K562 (cell line): Measurements from ENCODE around the gene INSL3. TPM values are rescaled to one million over a fixed set of nuclear protein-coding genes. Genes with fewer than 3 reads are reported as not detected.

Experiments
- CCAR2 ChIP-seq: fragments of 200-400 bp; formaldehyde crosslinking; IDR thresholded peaks from 2 replicates; pipeline ENCODE4 v1.6.1; 2017; ENCODE audit warnings: mild to moderate bottlenecking, low read depth, low read length
- CHD7 ChIP-seq: fragments of 200-600 bp; sonication (generic); IDR thresholded peaks from one replicate; pipeline ENCODE4 v1.6.1; 2012; ENCODE audit warnings: mild to moderate bottlenecking, low read depth, low read length, inconsistent platforms
- ETV5 ChIP-seq: sonication (generic); formaldehyde crosslinking; IDR thresholded peaks from 2 replicates; pipeline ENCODE4 v1.4.0; 2020; ENCODE audit warnings: low read depth, mild to moderate bottlenecking, missing genetic modification reagents
- NCOA4 ChIP-seq: fragments of 450-650 bp; IDR thresholded peaks from 2 replicates; pipeline ENCODE4 v1.6.1; 2018; ENCODE audit warnings: mild to moderate bottlenecking; ENCODE audit not compliant: partially characterized antibody
- POLR2G ChIP-seq: fragments of 200-400 bp; formaldehyde crosslinking; IDR thresholded peaks from 2 replicates; pipeline ENCODE4 v1.6.1; 2017; ENCODE audit warnings: low read depth, mild to moderate bottlenecking, antibody characterized with exemption, low read length, moderate library complexity
- SIX5 ChIP-seq, 2 experiments: IDR thresholded peaks; 2 replicates each; pipeline ENCODE4 v1.6.1; 2011; ENCODE audit warnings: low read length in 2 of 2, borderline replicate concordance in 1 of 2, low read depth in 1 of 2, mild to moderate bottlenecking in 1 of 2, moderate library complexity in 1 of 2; ENCODE audit not compliant: insufficient read depth in 1 of 2
- SMAD1 ChIP-seq: fragments of 150-350 bp; IDR thresholded peaks from 2 replicates; pipeline ENCODE4 v1.6.1; 2014; ENCODE audit warnings: low read length, low read depth; ENCODE audit not compliant: partially characterized antibody
- TFAP4 ChIP-seq: sonication (generic); formaldehyde crosslinking; IDR thresholded peaks from 2 replicates; pipeline ENCODE4 v1.8.0; 2022; ENCODE audit warnings: missing genetic modification reagents, mild to moderate bottlenecking, moderate library complexity, borderline replicate concordance
- YY1 ChIP-seq, 3 experiments: IDR thresholded peaks; 2 replicates each; pipeline ENCODE4 v1.6.1; 2011; ENCODE audit warnings: low read length in 2 of 3, mild to moderate bottlenecking in 2 of 3, moderate library complexity in 2 of 3, borderline replicate concordance in 1 of 3, control low read depth in 1 of 3, low read depth in 1 of 3; ENCODE audit not compliant: insufficient read depth in 3 of 3, insufficient replicate concordance in 2 of 3, control insufficient read depth in 1 of 3, insufficient read length in 1 of 3; ENCODE audit errors: extremely low read depth in 1 of 3
- ZFP30 ChIP-seq: fragments of 250-450 bp; sonication (Bioruptor Pico); IDR thresholded peaks from 2 replicates; pipeline ENCODE4 v1.8.0; 2022; ENCODE audit warnings: moderate library complexity, mild to moderate bottlenecking, inconsistent platforms, borderline replicate concordance
- ZNF217 ChIP-seq: sonication (generic); formaldehyde crosslinking; IDR thresholded peaks from 2 replicates; pipeline ENCODE4 v1.8.0; 2022; ENCODE audit warnings: mild to moderate bottlenecking, missing genetic modification reagents
- polyA plus RNA-seq, 8 experiments: library from polyadenylated mRNA; depleted of rRNA in 4 of 8; stranded (reverse) in 5 of 8; unstranded in 3 of 8; fragments of >200 nt; fragmentation: Nextera tagmentation in 2 of 8; fragmentation: Illumina TruSeq in 1 of 8; extraction: Ambion mirVana in 2 of 8; extraction: Trizol in 1 of 8; gene quantifications; 2 replicates each; pipeline versions ENCODE4 v1.2.1 to v1.2.3, GENCODE V29; 2011 to 2014; ENCODE audit warnings: inconsistent platforms in 1 of 8, missing spikeins in 1 of 8
- total RNA-seq, 7 experiments: library from RNA; depleted of rRNA in 6 of 7; stranded (reverse); fragments of >200 nt in 6 of 7; fragmentation: Illumina TruSeq in 2 of 7; extraction: Trizol in 2 of 7; gene quantifications; 2 replicates each; pipeline versions ENCODE4 v1.2.1 to v1.2.3, GENCODE V29; 2011 to 2021; ENCODE audit warnings: low replicate concordance in 1 of 7
- TF ChIP-seq, protein P1 (sequence below): IDR thresholded peaks from 3 replicates; pipeline ENCODE4 v1.6.1; 2011; ENCODE audit warnings: borderline replicate concordance, mild to moderate bottlenecking; ENCODE audit not compliant: insufficient read length, insufficient read depth

INSL3 gene
- total and polyA plus RNA-seq, 9 of the 15 experiments (the other 6 are each of a cell fraction or from before 2014, with no cell fraction given): not detected

DNA sequence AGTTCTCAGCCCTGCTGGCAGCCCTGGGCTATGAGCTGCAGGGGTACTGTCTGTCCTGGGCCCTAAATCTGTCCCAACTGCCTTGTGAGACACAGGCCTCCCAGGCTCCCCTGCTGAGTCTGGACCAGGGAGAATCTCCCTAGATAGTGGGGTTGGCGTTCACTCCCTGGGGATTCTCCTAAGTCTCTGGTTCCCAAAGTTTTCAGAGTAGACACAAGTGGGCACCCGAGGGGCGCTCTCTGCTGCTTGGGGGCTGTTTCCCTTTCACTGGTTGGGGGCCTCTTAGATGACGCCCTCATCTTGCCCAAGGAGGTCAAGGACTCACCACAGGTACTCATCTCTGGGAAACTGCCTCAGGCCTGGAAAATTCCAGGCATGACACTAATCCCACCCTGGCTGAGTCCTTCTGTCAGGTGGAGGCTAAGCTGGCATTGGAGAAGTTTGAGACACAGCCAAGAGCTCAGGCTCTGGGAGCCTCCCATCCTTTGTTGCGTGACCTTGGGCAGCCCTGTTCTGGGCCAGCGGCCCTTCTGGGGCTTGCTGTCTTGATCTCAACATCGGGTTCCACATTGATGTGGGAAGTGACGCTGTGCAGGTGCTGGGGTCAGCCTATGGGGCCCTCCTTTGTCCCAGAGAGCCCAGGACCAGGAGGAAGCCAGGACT is 42.3 kb upstream of the INSL3 start (continued):
- TF ChIP-seq CHD7 (no peak), ZNF217 (CRISPR knock-in tag) (no peak), SIX5 (IDR thresholded peaks at IDR 0.05; ENCODE audit: borderline replicate concordance in 1 of 2, insufficient read depth in 1 of 2, low read depth in 1 of 2, low read length in 2 of 2) (no peak), POLR2G (peak; percentile 35), SMAD1 (no peak), CCAR2 (no peak), YY1 (IDR thresholded peaks at IDR 0.05; ENCODE audit: borderline replicate concordance in 1 of 3, control insufficient read depth in 1 of 3, extremely low read depth in 1 of 3, insufficient read depth in 3 of 3, insufficient read length in 1 of 3, insufficient replicate concordance in 2 of 3, low read depth in 1 of 3, low read length in 2 of 3) (no peak), TFAP4 (CRISPR knock-in tag) (0 out of 2 replicates have a peak, but pooled peaks have one; percentile 5), ETV5 (CRISPR knock-in tag) (no peak), NCOA4 (no peak), ZFP30 (CRISPR knock-in tag) (no peak)
- TF ChIP-seq, protein P1, sequence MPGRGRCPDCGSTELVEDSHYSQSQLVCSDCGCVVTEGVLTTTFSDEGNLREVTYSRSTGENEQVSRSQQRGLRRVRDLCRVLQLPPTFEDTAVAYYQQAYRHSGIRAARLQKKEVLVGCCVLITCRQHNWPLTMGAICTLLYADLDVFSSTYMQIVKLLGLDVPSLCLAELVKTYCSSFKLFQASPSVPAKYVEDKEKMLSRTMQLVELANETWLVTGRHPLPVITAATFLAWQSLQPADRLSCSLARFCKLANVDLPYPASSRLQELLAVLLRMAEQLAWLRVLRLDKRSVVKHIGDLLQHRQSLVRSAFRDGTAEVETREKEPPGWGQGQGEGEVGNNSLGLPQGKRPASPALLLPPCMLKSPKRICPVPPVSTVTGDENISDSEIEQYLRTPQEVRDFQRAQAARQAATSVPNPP: no peak
